Fibroblast of lung (primary cell): Measurements from ENCODE around the gene OSBPL7. TPM values are rescaled to one million over a fixed set of nuclear protein-coding genes. Genes with fewer than 3 reads are reported as not detected.

Source experiments
- DNase-seq, 2 donors: peaks; one replicate each; pipeline versions ENCODE4 v3.0.0 to v3.0.0-alpha.2; 2010; ENCODE audit warnings: low read depth in 2 of 2
- H2AFZ ChIP-seq: 2 replicates; pipeline ENCODE4 v1.5.1; 2012; ENCODE audit warnings: low read length, control low read depth, inconsistent platforms
- H3K27ac ChIP-seq: 2 replicates; pipeline ENCODE4 v1.5.1; 2011; ENCODE audit warnings: low read length, control low read depth; ENCODE audit not compliant: insufficient read depth
- H3K27me3 ChIP-seq: 2 replicates; pipeline ENCODE4 v1.5.1; 2011; ENCODE audit warnings: mild to moderate bottlenecking, low read length; ENCODE audit not compliant: control insufficient read depth, insufficient read depth
- H3K36me3 ChIP-seq: 2 replicates; pipeline ENCODE4 v1.5.1; 2011; ENCODE audit warnings: low read length; ENCODE audit not compliant: control insufficient read depth, insufficient read depth
- H3K4me1 ChIP-seq: 2 replicates; pipeline ENCODE4 v1.5.1; 2011; ENCODE audit warnings: low read length; ENCODE audit not compliant: control insufficient read depth, insufficient read depth; ENCODE audit errors: extremely low read depth
- H3K4me2 ChIP-seq: 2 replicates; pipeline ENCODE4 v1.5.1; 2011; ENCODE audit warnings: low read length, control low read depth; ENCODE audit not compliant: insufficient read depth; ENCODE audit errors: extremely low read depth
- H3K4me3 ChIP-seq, 4 experiments: fragments of 200-600 bp in 1 of 4; sonication (generic) in 1 of 4; replicated peaks in 1 of 4; 2 replicates each; pipeline ENCODE4 v1.5.1; 2011 to 2016; ENCODE audit warnings: low read length in 4 of 4, low read depth in 3 of 4, mild to moderate bottlenecking in 3 of 4, control low read depth in 2 of 4, inconsistent platforms in 1 of 4, mixed read lengths in 1 of 4; ENCODE audit not compliant: insufficient read depth in 1 of 4; ENCODE audit errors: control extremely low read depth in 1 of 4
- H3K79me2 ChIP-seq: 2 replicates; pipeline ENCODE4 v1.5.1; 2012; ENCODE audit warnings: mild to moderate bottlenecking, low read length, inconsistent platforms; ENCODE audit not compliant: control insufficient read depth, insufficient read depth
- H3K9ac ChIP-seq: 2 replicates; pipeline ENCODE4 v1.5.1; 2011; ENCODE audit warnings: mild to moderate bottlenecking, low read length, control low read depth; ENCODE audit not compliant: insufficient read depth
- H3K9me3 ChIP-seq: 2 replicates; pipeline ENCODE4 v1.5.1; 2012; ENCODE audit warnings: low read depth, low read length; ENCODE audit not compliant: control insufficient read depth, insufficient read depth
- H4K20me1 ChIP-seq: 2 replicates; pipeline ENCODE4 v1.5.1; 2011; ENCODE audit warnings: low read length; ENCODE audit not compliant: control insufficient read depth, insufficient read depth; ENCODE audit errors: extremely low read depth
- CTCF ChIP-seq, 2 donors: IDR thresholded peaks in 1 of 2; conservative IDR thresholded peaks in 1 of 2; 1 replicate in 1 of 2; 2 replicates in 1 of 2; pipeline ENCODE4 v1.5.1; 2011 to 2012; ENCODE audit warnings: low read length in 2 of 2, control low read depth in 1 of 2, inconsistent platforms in 1 of 2, low read depth in 1 of 2, mild to moderate bottlenecking in 1 of 2
- EZH2 ChIP-seq: IDR thresholded peaks from 2 replicates; pipeline ENCODE4 v1.5.1; 2012; ENCODE audit warnings: low read length, control low read depth, mild to moderate bottlenecking; ENCODE audit errors: missing control alignments
- polyA plus RNA-seq, 2 donors: library from polyadenylated mRNA; depleted of rRNA in 1 of 2; stranded (reverse) in 1 of 2; unstranded in 1 of 2; fragments of >200 nt; gene quantifications; 2 replicates each; pipeline ENCODE4 v1.2.1, GENCODE V29; 2011 to 2012; ENCODE audit warnings: missing spikeins in 1 of 2
- total RNA-seq: library from RNA; depleted of rRNA; stranded (reverse); fragments of >200 nt; gene quantifications from 2 replicates; pipeline ENCODE4 v1.2.1, GENCODE V29; 2014

Gene OSBPL7
- total and polyA plus RNA-seq, 2 donors (not counting 1 experiment from before 2014, with no cell fraction given), result 2.1 to 7.1 TPM

- Histone ChIP-seq H3K4me3 (no peak overlapping the region), H2AFZ (no peak overlapping the region), H3K9ac (no peak overlapping the region), H3K36me3 (no peaks in the 10 kb centered on the region), H3K9me3 (no peaks in the 10 kb centered on the region), H3K4me2 (no peak overlapping the region), H3K4me1 (peaks cover 7% of the 10 kb centered on the region), H4K20me1 (no peaks in the 10 kb centered on the region), H3K27me3 (no peaks in the 10 kb centered on the region), H3K79me2 (no peaks in the 10 kb centered on the region), H3K27ac (no peak overlapping the region)
- TF ChIP-seq CTCF (conservative IDR thresholded peaks at IDR 0.05 in 1 of 2, IDR thresholded peaks at IDR 0.05 in 1 of 2; ENCODE audit: low read depth in 1 of 2, low read length in 2 of 2) (no peak), EZH2 (no peak)
- DNase-seq, result peak; percentile 46 to 56
Measured at GRCh38 chr17:47837401-47838039, 15.9 kb upstream of the OSBPL7 start.

DNA sequence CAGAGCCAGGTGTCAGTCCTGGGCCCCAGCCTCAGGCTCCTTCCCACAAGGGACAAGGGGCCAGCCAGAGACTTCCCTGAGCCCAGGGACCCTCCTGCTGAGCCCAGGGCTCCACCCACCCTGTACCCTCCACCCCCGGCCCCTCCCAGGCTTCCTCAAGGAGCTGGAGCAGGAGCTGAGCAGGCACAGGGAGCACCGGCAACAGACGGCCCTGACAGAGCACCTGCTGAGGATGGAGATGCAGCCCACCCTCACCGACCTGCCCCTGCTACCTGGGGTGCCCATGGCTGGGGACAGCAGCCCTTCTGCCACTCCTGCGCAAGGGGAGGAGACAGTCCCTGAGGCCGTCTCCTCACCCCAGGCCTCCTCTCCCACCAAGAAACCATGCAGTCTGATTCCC, 15.0 kb upstream of the OSBPL7 start:
- Histone ChIP-seq H3K4me2 (no peak overlapping the region), H3K4me3 (no peak overlapping the region), H3K4me1 (peaks cover 11% of the 10 kb centered on the region), H3K36me3 (no peaks in the 10 kb centered on the region), H3K9me3 (no peaks in the 10 kb centered on the region), H3K9ac (no peak overlapping the region), H3K27me3 (no peaks in the 10 kb centered on the region), H3K79me2 (no peaks in the 10 kb centered on the region), H3K27ac (no peak overlapping the region), H4K20me1 (no peaks in the 10 kb centered on the region), H2AFZ (no peak overlapping the region)
- TF ChIP-seq EZH2, result no peak
- no peak for TF ChIP-seq CTCF (conservative IDR thresholded peaks at IDR 0.05 in 1 of 2, IDR thresholded peaks at IDR 0.05 in 1 of 2; ENCODE audit: low read depth in 1 of 2, low read length in 2 of 2)
- DNase-seq, result no peak

DNA sequence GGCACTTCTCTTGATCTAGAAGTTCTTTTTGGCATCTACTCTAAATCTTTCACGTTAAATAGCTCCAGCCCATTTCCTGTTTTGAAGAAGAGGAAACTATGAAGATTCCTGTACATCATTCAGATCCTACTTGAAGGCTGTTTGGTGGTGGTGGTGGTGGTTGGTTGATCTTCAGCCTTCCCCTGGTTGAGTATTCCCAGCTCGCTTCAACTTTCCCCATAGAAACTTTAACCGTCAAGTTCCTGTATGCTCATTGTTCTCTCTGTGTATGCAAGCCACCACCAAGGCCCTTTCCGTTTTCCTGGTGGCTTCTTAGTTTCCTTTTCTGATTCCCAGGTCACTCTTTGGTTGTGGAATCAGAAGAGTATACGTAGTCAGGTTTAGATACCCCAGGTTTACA, 13.2 kb upstream of the OSBPL7 start:
- Histone ChIP-seq H3K9me3 (no peaks in the 10 kb centered on the region), H3K4me1 (peaks cover 10% of the 10 kb centered on the region), H3K27ac (no peak overlapping the region), H3K27me3 (no peaks in the 10 kb centered on the region), H3K4me3 (no peak overlapping the region), H3K4me2 (no peak overlapping the region), H2AFZ (no peak overlapping the region), H4K20me1 (no peaks in the 10 kb centered on the region), H3K79me2 (peaks cover 14% of the 10 kb centered on the region), H3K36me3 (no peaks in the 10 kb centered on the region), H3K9ac (no peak overlapping the region)
- no peak for DNase-seq
- TF ChIP-seq EZH2 (no peak), CTCF (conservative IDR thresholded peaks at IDR 0.05 in 1 of 2, IDR thresholded peaks at IDR 0.05 in 1 of 2; ENCODE audit: low read depth in 1 of 2, low read length in 2 of 2) (no peak)
